Measurements from ENCODE around the gene SNX32.
A peak's percentile ranks its signal among the peaks of the same experiment; 100 is the strongest.
"Not testable (repeated sequence)": the region's sequence is repeated elsewhere in the genome, so short reads cannot be mapped to it uniquely, and the experiment has no call there.

SNX32 gene

GRCh38 chr11:65829459-65829858, 4.3 kb upstream of the SNX32 start:
- no peak for DNase-seq (ENCODE audit: low read depth)

DNA sequence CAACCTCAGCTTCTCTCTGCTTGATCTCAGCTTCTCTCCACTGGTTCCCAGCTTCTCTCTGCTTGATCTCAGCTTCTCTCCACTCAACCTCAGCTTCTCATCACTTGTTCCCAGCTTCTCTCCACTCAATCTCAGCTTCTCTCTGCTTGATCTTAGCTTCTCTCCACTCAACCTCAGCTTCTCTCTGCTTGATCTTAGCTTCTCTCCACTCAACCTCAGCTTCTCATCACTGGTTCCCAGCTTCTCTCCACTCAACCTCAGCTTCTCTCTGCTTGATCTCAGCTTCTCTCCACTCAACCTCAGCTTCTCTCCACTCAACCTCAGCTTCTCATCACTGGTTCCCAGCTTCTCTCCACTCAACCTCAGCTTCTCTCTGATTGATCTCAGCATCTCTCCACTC, 1.5 kb upstream of the SNX32 start:
- not testable (repeated sequence) for DNase-seq (ENCODE audit: low read depth)

GRCh38 chr11:65834202-65834601, 439 bp downstream of the SNX32 start:
- DNase-seq (ENCODE audit: low read depth): no peak

DNA sequence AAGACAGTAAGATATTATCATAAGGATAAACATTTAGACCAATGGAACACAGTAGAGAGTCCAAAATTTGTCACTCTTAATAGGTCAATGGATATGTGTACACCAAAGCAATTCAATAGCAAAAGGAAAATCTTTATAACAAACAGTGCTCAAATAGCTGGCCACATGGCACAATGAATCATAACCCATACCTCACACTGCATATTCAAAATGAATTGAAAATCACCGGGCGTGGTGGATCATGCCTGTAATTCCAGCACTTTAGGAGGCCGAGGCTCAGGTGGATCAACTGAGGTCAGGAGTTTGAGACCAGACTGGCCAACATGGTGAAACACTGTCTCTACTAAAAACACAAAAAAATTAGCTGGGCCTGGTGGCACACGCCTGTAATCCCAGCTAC, 8.4 kb downstream of the SNX32 start:
- no peak for DNase-seq (ENCODE audit: low read depth)

GRCh38 chr11:65843811-65844210, 10.0 kb downstream of the SNX32 start:
- DNase-seq (ENCODE audit: low read depth): no peak

- no peak for DNase-seq (ENCODE audit: low read depth)
Measured at GRCh38 chr11:65844231-65844872, 10.6 kb downstream of the SNX32 start.

DNA sequence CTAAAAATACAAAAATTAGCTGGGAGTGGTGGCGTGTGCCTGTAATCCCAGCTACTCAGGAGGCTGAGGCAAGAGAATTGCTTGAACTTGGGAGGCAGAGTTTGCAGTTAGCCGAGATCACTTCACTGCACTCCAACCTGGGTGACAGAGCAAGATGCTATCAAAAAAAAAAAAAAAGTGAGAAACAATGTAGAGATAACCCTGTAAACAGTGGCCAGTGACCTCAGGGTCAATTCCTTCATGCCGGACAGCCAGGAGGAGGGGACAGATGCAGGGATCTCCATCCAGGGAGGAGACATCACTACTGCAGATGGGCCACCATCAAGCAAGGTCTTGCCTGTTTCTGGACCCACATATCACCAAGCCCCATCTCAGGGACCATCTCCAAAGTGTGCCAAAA, 14.0 kb downstream of the SNX32 start:
- no peak for DNase-seq (ENCODE audit: low read depth)

DNA sequence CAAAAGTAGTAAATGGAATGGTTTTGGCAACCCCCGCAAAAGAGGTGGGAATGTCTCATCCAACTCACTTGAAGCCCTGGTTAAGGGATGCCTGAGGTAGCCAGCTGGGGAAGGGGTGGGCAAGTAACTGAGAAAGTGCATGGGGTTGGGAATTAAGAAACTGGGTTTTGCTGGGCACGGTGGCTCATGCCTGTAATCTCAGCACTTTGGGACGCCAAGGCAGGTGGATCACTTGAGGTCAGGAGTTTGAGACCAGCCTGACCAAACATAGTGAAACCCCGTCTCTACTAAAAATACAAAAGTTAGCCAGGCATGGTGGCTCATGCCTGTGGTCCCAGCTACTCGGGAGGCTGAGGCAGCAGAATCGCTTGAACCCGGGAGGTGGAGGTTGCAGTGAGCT, 14.9 kb downstream of the SNX32 start:
- DNase-seq (ENCODE audit: low read depth): not testable (repeated sequence)

GRCh38 chr11:65849366-65849765, 15.6 kb downstream of the SNX32 start:
- no peak for DNase-seq (ENCODE audit: low read depth)

DNA sequence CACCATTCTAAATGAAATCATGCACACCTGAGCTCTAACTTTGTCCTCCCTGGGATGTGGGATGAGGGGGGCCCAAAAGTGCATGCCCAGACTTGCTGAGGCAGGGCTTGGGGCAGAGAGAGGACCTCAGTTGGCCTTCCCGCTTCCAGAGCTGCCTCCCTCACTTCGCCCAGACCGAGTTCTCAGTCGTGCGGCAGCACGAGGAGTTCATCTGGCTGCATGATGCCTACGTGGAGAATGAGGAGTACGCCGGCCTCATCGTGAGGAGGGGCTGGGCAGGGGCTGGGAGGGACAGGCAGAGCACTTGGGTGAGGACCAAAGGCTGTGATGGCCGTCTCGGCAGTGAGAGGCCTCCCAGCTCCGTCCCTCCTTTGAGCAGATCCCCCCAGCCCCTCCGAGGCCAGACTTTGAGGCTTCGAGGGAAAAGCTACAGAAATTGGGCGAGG, 16.0 kb downstream of the SNX32 start:
- no peak for DNase-seq (ENCODE audit: low read depth)

DNA sequence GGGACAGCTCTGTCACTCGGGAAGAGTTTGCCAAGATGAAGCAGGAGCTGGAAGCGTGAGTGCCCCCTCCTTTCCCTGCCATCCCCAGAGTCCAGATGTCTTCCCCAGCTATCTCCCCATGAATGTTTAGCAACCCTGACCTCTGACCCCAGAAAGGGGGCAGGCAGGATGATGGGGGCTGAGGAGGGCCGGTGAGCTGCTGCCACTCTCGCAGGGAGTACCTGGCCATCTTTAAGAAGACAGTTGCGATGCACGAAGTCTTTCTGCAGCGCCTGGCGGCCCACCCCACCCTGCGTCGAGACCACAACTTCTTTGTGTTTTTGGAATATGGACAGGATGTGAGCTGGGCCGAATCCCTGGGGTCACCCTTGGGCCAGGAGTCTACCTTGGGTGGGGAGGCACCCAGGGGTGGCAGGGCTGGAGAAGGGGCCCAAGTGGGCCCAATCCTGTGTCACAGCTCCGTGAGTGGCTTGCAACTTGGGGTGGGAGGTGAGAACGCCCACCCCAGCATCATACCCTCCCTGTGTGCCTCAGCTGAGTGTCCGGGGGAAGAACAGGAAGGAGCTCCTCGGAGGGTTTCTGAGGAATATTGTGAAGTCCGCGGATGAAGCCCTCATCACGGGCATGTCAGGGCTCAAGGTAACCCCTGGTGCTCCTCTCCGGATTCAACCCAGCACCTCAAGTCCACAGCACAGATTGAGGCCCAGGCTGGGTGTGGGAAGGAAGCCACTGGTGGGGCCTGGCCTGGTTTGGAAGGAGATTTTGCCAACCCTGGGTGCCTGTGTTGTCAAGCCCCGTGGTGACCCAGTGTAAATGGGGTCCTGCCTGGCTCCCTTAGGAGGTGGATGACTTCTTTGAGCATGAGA, 16.7 kb downstream of the SNX32 start:
- no peak for DNase-seq (ENCODE audit: low read depth)

- no peak for DNase-seq (ENCODE audit: low read depth)
Measured at GRCh38 chr11:65851083-65851579, 17.4 kb downstream of the SNX32 start.

- DNase-seq (ENCODE audit: low read depth): no peak
Measured at GRCh38 chr11:65851811-65852507, 18.2 kb downstream of the SNX32 start.

DNA sequence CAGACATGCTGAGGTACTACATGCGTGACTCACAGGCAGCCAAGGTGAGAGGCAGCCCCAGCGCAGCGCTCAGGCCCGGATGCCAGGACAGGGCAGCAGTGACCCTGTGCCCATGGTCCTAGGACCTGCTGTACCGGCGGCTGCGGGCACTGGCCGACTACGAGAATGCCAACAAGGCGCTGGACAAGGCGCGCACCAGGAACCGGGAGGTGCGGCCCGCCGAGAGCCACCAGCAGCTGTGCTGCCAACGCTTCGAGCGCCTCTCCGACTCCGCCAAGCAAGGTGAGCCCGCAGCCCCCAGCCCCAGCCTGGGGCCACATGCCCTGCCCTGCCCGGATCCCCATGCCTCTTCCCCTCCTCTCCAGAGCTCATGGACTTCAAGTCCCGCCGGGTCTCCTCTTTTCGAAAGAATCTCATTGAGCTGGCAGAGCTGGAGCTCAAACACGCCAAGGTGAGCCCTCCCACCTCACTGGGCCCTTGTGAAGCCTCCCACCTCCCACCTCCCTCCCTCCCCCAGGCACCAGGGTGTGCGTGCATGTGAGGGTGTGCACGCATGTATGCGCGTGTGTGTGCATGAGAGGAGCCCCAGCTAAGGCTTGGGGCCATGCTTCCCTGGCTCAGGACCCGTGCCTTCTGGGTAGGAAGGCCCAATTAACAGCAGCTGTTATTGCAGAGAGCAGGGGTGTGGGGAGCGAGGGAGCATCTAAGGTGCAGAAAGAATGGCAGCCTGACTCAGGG, 18.9 kb downstream of the SNX32 start:
- no peak for DNase-seq (ENCODE audit: low read depth)

GRCh38 chr11:65853246-65853979, 19.6 kb downstream of the SNX32 start:
- DNase-seq (ENCODE audit: low read depth): no peak

GRCh38 chr11:65854161-65854592, 20.4 kb downstream of the SNX32 start:
- no peak for DNase-seq (ENCODE audit: low read depth)

DNA sequence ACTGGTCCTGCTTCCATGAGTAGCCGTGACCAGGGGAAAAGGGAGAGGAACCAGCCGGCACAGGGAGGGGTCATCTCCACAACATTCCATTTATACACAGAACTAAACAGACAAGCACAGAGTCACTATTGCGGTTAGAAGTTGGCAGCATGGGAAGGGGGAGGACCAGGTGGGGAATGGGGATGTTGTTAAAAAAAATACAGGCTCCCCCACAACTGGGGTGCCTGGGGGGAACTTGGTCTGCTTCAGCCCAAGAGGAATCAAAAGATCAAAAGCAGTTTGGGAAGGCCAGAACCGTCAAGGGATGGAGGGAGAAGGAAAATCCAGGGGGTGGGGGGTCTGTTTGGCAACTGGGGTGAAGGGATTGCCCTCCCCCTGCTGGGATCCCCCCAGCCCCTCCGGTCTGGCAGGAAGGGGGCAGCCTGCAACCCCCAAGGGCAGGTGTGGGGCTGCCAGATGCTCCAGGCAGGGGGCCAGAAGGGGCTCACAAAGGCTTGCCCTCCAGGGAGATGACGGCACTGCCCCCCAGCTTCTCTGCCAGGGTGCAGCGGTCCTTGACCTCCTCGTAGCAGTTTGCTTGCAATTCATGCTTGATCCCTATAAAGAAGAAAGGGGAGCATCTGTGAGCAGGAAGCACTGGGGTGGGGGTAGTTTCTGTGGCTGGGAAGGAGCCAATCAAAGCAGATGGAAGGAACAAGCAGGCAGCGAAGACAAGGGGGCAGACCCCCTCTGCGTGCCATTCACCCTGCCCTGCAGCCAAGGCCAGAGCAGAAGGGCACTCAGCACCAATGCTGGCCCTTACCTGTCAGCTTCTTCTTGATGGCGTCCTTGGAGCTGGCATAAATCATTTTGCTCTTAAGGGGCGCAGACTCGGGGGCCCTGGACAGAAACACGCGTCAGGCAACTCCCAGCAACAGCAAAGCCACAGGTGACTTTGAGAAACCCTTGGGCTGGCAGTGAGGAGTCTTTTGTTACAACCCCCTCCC, 21.4 kb downstream of the SNX32 start:
- DNase-seq (ENCODE audit: low read depth): no peak

DNA sequence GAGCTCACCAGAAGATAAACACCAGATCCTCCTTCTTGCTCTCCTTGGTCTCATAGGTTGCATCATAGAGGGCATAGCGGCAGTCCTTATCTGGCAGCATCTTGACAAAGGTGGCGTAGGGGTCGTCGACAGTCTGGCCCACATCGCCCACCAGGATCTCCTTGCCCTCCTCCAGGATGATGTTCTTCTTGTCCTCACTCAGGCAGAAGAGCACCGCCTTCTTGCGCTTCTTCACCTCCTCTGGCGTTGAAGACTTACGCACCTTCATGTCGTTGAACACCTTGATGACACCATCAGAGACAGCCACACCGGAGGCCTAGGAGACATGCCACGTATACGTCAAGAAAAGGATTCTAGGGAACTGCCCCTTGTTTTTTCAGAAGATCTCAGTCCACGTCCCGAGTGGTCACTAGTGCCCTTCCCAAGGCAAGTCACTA, 22.2 kb downstream of the SNX32 start:
- no peak for DNase-seq (ENCODE audit: low read depth)

- DNase-seq (ENCODE audit: low read depth): peak; percentile 73
Measured at GRCh38 chr11:65856689-65857499, 23.1 kb downstream of the SNX32 start.

All from activated T-cell treated with anti-CD3 and anti-CD28 coated beads for 24 hours (primary cell).